Fibroblast of villous mesenchyme (primary cell): Measurements from ENCODE around the gene IFNGR2. TPM values are rescaled to one million over a fixed set of nuclear protein-coding genes. Genes with fewer than 3 reads are reported as not detected.
A peak's percentile ranks its signal among the peaks of the same experiment; 100 is the strongest.

ENCODE experiments used
- DNase-seq: peaks from one replicate; pipeline ENCODE4 v3.0.0-alpha.2; 2010; ENCODE audit warnings: low read depth
- H3K4me3 ChIP-seq: 2 replicates; pipeline ENCODE4 v1.5.1; 2011; ENCODE audit warnings: low read depth, mild to moderate bottlenecking, low read length
- CTCF ChIP-seq: IDR thresholded peaks from 2 replicates; pipeline ENCODE4 v1.5.1; 2012; ENCODE audit warnings: low read depth, mild to moderate bottlenecking, low read length; ENCODE audit not compliant: insufficient read depth
- total RNA-seq: library from RNA; depleted of rRNA; stranded (reverse); fragments of >200 nt; gene quantifications from 2 replicates; pipeline ENCODE4 v1.2.3, GENCODE V29; 2012

The IFNGR2 gene
- total RNA-seq, 1 donor, result 69.1 TPM

GRCh38 chr21:33384841-33385331 lies 18.3 kb upstream of the IFNGR2 start:
- no peak for TF ChIP-seq CTCF
- peak; percentile 22 for DNase-seq

GRCh38 chr21:33386222-33386784 lies 16.9 kb upstream of the IFNGR2 start:
- no peak for DNase-seq
- TF ChIP-seq CTCF, result peak; percentile 36

More at GRCh38 chr21:33384841-33385331, 18.3 kb upstream of the IFNGR2 start:
- H3K4me3 ChIP-seq, result no peak overlapping the region

GRCh38 chr21:33387294-33387693 lies 15.9 kb upstream of the IFNGR2 start:
- no peak overlapping the region for H3K4me3 ChIP-seq
- DNase-seq, result no peak
- TF ChIP-seq CTCF, result no peak

More at GRCh38 chr21:33386222-33386784, 16.9 kb upstream of the IFNGR2 start:
- no peak overlapping the region for H3K4me3 ChIP-seq

- DNase-seq, result no peak
- H3K4me3 ChIP-seq, result no peak overlapping the region
- TF ChIP-seq CTCF, result no peak
Observed at GRCh38 chr21:33388188-33388587, 15.0 kb upstream of the IFNGR2 start.

GRCh38 chr21:33390479-33390878 lies 12.7 kb upstream of the IFNGR2 start:
- TF ChIP-seq CTCF, result no peak
- no peak for DNase-seq
- no peak overlapping the region for H3K4me3 ChIP-seq

- no peak for DNase-seq
- H3K4me3 ChIP-seq, result no peak overlapping the region
- TF ChIP-seq CTCF, result no peak
Observed at GRCh38 chr21:33391656-33392055, 11.6 kb upstream of the IFNGR2 start.
